ENCODE data around the gene ARL4C.

The ARL4C gene

GRCh38 chr2:234444242-234444730, 52.6 kb downstream of the ARL4C start:
- no peak for DNase-seq

Measured in CD4-positive, alpha-beta T cell treated with Interleukin-15 for 1 hour (primary cell).